ENCODE data around the gene C19orf81. TPM values are rescaled to one million over a fixed set of nuclear protein-coding genes. Genes with fewer than 3 reads are reported as not detected.

The C19orf81 gene
- total RNA-seq: 0.56 and 1.2 TPM in 2 replicates

GRCh38 chr19:50649433-50650391 is at the start of gene C19orf81:
Gene C19orf81, plus strand, starts transcription at chr19:50649445. Its CDS starts 0 bp downstream, at chr19:50649445.

GRCh38 chr19:50639121-50640112 is 9.8 kb upstream of the C19orf81 start, which contains the start of gene SYT3:
Gene SYT3, minus strand, starts transcription at chr19:50639881. Its CDS starts 2,470 bp downstream, at chr19:50637411.

Other genes with a start within 250 kb of the C19orf81 start
- gene SPIB, start 230.5 kb upstream of the C19orf81 start, total RNA-seq: 0.09 TPM in 1 of 2 replicates, not detected in the other
- gene MYBPC2, start 216.6 kb upstream of the C19orf81 start, total RNA-seq: not detected in 2 replicates
- gene EMC10, start 172.9 kb upstream of the C19orf81 start, total RNA-seq: 51.4 and 53.8 TPM in 2 replicates
- 0.19 TPM in 1 of 2 replicates, not detected in the other for gene GARIN5A, start 172.6 kb upstream of the C19orf81 start, total RNA-seq
- gene JOSD2, start 138.3 kb upstream of the C19orf81 start, total RNA-seq: 28.2 and 30.9 TPM in 2 replicates
- gene ASPDH, start 135.5 kb upstream of the C19orf81 start, total RNA-seq: not detected in 2 replicates
- gene LRRC4B, start 81.0 kb upstream of the C19orf81 start, total RNA-seq: 0.09 and 0.63 TPM in 2 replicates
- gene SYT3, start 9.6 kb upstream of the C19orf81 start, total RNA-seq: 0.18 and 0.38 TPM in 2 replicates
- gene SHANK1, start 70.4 kb downstream of the C19orf81 start, total RNA-seq: 1.0 and 1.9 TPM in 2 replicates
- gene CLEC11A, start 73.9 kb downstream of the C19orf81 start, total RNA-seq: 17.5 and 22.1 TPM in 2 replicates
- gene GPR32, start 121.0 kb downstream of the C19orf81 start, total RNA-seq: not detected in 2 replicates
- gene ACP4, start 141.0 kb downstream of the C19orf81 start, total RNA-seq: not detected in 2 replicates
- not detected in 2 replicates for gene KLK1, start 174.3 kb downstream of the C19orf81 start, total RNA-seq
- 0.09 TPM in 1 of 2 replicates, not detected in the other for gene KLK15, start 184.1 kb downstream of the C19orf81 start, total RNA-seq
- gene KLK3, start 205.5 kb downstream of the C19orf81 start, total RNA-seq: not detected in 2 replicates
- not detected in 2 replicates for gene KLK2, start 224.0 kb downstream of the C19orf81 start, total RNA-seq

Measured in endothelial cell of coronary artery (primary cell).